CD4-positive, CD25-positive, alpha-beta regulatory T cell (primary cell): ENCODE data around the gene NVL. TPM values are rescaled to one million over a fixed set of nuclear protein-coding genes. Genes with fewer than 3 reads are reported as not detected.

Experiments
- ATAC-seq, 2 donors: fragments of 150-1000 bp; cut with Tn5 transposase; one replicate each; pipeline ENCODE4 v1.10.0; 2021; ENCODE audit warnings: low read depth in 2 of 2, moderate number of reproducible peaks in 2 of 2, moderate library complexity in 1 of 2
- DNase-seq, 3 donors: peaks; one replicate each; pipeline versions ENCODE4 v3.0.0 to v3.0.0-alpha.2; 2012 to 2022; ENCODE audit warnings: mixed read lengths in 1 of 3
- H3K27ac ChIP-seq: one replicate; pipeline ENCODE4 v1.7.0; 2013; ENCODE audit warnings: mild to moderate bottlenecking, low read length; ENCODE audit not compliant: insufficient read depth, poor library complexity, severe bottlenecking
- H3K27me3 ChIP-seq: one replicate; pipeline ENCODE4 v1.7.0; 2013; ENCODE audit warnings: low read length; ENCODE audit not compliant: control insufficient read depth, insufficient read depth
- H3K36me3 ChIP-seq: one replicate; pipeline ENCODE4 v1.7.0; 2013; ENCODE audit warnings: mild to moderate bottlenecking, low read length, moderate library complexity; ENCODE audit not compliant: control insufficient read depth, insufficient read depth
- H3K4me1 ChIP-seq: 2 replicates; pipeline ENCODE4 v1.7.0; 2013; ENCODE audit warnings: mild to moderate bottlenecking, low read length; ENCODE audit not compliant: insufficient read depth, control insufficient read depth, poor library complexity, severe bottlenecking
- H3K4me3 ChIP-seq: one replicate; pipeline ENCODE4 v1.7.0; 2013; ENCODE audit warnings: low read depth, mild to moderate bottlenecking, low read length, moderate library complexity
- H3K9me3 ChIP-seq, 2 experiments: 1 replicate in 1 of 2; 2 replicates in 1 of 2; pipeline ENCODE4 v1.7.0; 2013; ENCODE audit warnings: low read length in 2 of 2, mild to moderate bottlenecking in 1 of 2, moderate library complexity in 1 of 2; ENCODE audit not compliant: control insufficient read depth in 2 of 2
- H3K27ac Mint-ChIP-seq, 3 donors: one replicate each; pipeline ENCODE4 v1.8.0; 2020 to 2022; ENCODE audit warnings: mild to moderate bottlenecking in 3 of 3, mixed read lengths in 3 of 3, moderate library complexity in 2 of 3
- H3K27me3 Mint-ChIP-seq: one replicate; pipeline ENCODE4 v1.8.0; 2022; ENCODE audit warnings: mild to moderate bottlenecking, mixed read lengths
- H3K36me3 Mint-ChIP-seq: one replicate; pipeline ENCODE4 v1.8.0; 2020; ENCODE audit warnings: mixed read lengths
- H3K4me1 Mint-ChIP-seq, 4 donors: one replicate each; pipeline ENCODE4 v1.8.0; 2020 to 2022; ENCODE audit warnings: mixed read lengths in 4 of 4, mild to moderate bottlenecking in 1 of 4
- H3K4me3 Mint-ChIP-seq, 4 donors: one replicate each; pipeline ENCODE4 v1.8.0; 2020 to 2022; ENCODE audit warnings: mild to moderate bottlenecking in 4 of 4, mixed read lengths in 4 of 4, moderate library complexity in 3 of 4
- H3K9me3 Mint-ChIP-seq, 7 donors: one replicate each; pipeline ENCODE4 v1.8.0; 2020 to 2022; ENCODE audit warnings: mixed read lengths in 7 of 7, mild to moderate bottlenecking in 3 of 7, moderate library complexity in 2 of 7
- polyA plus RNA-seq, 4 donors: library from polyadenylated mRNA; unstranded; fragments of 300-500 nt; fragmentation: Illumina TruSeq; gene quantifications; one replicate each; pipeline ENCODE4 v1.2.3, GENCODE V29; 2021
- total RNA-seq: library from RNA; stranded (reverse); gene quantifications from one replicate; pipeline ENCODE4 v1.2.3, GENCODE V29; 2022

Gene NVL
- total and polyA plus RNA-seq, 5 donors from 2014 or later = 9.0 to 40.2 (median 15.9) TPM

GRCh38 chr1:224259986-224260385 lies 70.0 kb downstream of the NVL start:
- no peak overlapping the region for H3K27ac ChIP-seq
- peaks cover 7% of the 10 kb centered on the region for H3K36me3 ChIP-seq
- Mint-ChIP-seq H3K4me1 (peaks cover 11 to 20% (median 16%) of the 10 kb centered on the region in 4 donors), H3K27me3 (no peaks in the 10 kb centered on the region), H3K36me3 (peaks cover 16% of the 10 kb centered on the region), H3K27ac (no peak overlapping the region), H3K4me3 (no peak overlapping the region), H3K9me3 (no peaks in the 10 kb centered on the region)
- no peaks in the 10 kb centered on the region for H3K27me3 ChIP-seq
- peaks cover 3% of the 10 kb centered on the region for H3K4me1 ChIP-seq
- DNase-seq (no peak), ATAC-seq (no peak)
- no peak overlapping the region for H3K4me3 ChIP-seq
- no peaks in the 10 kb centered on the region for H3K9me3 ChIP-seq

- H3K27me3 ChIP-seq = no peaks in the 10 kb centered on the region
- DNase-seq (no peak), ATAC-seq (no peak)
- Mint-ChIP-seq H3K4me1 (peaks cover 11 to 20% (median 15%) of the 10 kb centered on the region in 4 donors), H3K4me3 (no peak overlapping the region), H3K27me3 (no peaks in the 10 kb centered on the region), H3K36me3 (peaks cover 13% of the 10 kb centered on the region), H3K27ac (no peak overlapping the region), H3K9me3 (no peaks in the 10 kb centered on the region)
- H3K4me3 ChIP-seq = no peak overlapping the region
- H3K27ac ChIP-seq = no peak overlapping the region
- no peaks in the 10 kb centered on the region for H3K9me3 ChIP-seq
- peaks cover 4% of the 10 kb centered on the region for H3K36me3 ChIP-seq
- H3K4me1 ChIP-seq = peaks cover 3% of the 10 kb centered on the region
These were observed 71.6 kb downstream of the NVL start for GRCh38 chr1:224258351-224258750.

GRCh38 chr1:224256640-224257039 lies 73.3 kb downstream of the NVL start:
- peaks cover 4% of the 10 kb centered on the region for H3K36me3 ChIP-seq
- H3K27ac Mint-ChIP-seq = peak overlapping the region in 1 of 3 donors; percentile 36
- no peaks in the 10 kb centered on the region for H3K4me1 ChIP-seq

GRCh38 chr1:224253721-224254120 lies 76.3 kb downstream of the NVL start:
- peaks cover 23% of the 10 kb centered on the region for H3K36me3 Mint-ChIP-seq
- ATAC-seq (no peak), DNase-seq (no peak)
- no peak overlapping the region for H3K27ac ChIP-seq
- H3K36me3 ChIP-seq = peaks cover 12% of the 10 kb centered on the region
- no peak overlapping the region for H3K27ac Mint-ChIP-seq
- no peaks in the 10 kb centered on the region for H3K27me3 ChIP-seq
- no peaks in the 10 kb centered on the region for H3K27me3 Mint-ChIP-seq
- H3K4me3 ChIP-seq = no peak overlapping the region
- H3K4me3 Mint-ChIP-seq = no peak overlapping the region
- peaks cover 0 to 15% (median 2%) of the 10 kb centered on the region in 4 donors for H3K4me1 Mint-ChIP-seq
- H3K9me3 ChIP-seq = no peaks in the 10 kb centered on the region
- H3K9me3 Mint-ChIP-seq = no peaks in the 10 kb centered on the region
- H3K4me1 ChIP-seq = no peaks in the 10 kb centered on the region

More at GRCh38 chr1:224256640-224257039, 73.3 kb downstream of the NVL start:
- ATAC-seq (no peak), DNase-seq (no peak)
- Mint-ChIP-seq H3K9me3 (no peaks in the 10 kb centered on the region), H3K4me3 (no peak overlapping the region), H3K36me3 (peaks cover 15% of the 10 kb centered on the region), H3K27me3 (no peaks in the 10 kb centered on the region), H3K4me1 (peaks cover 0 to 20% (median 6%) of the 10 kb centered on the region in 4 donors)
- Histone ChIP-seq H3K27ac (no peak overlapping the region), H3K9me3 (no peaks in the 10 kb centered on the region), H3K27me3 (no peaks in the 10 kb centered on the region), H3K4me3 (no peak overlapping the region)

- Mint-ChIP-seq H3K4me1 (peaks cover 5 to 15% (median 8%) of the 10 kb centered on the region in 4 donors), H3K9me3 (no peaks in the 10 kb centered on the region)
These were observed 77.5 kb downstream of the NVL start for GRCh38 chr1:224252479-224252878.

GRCh38 chr1:224251741-224252146 lies 78.2 kb downstream of the NVL start:
- H3K9me3 Mint-ChIP-seq = no peaks in the 10 kb centered on the region
- no peak for DNase-seq
- Histone ChIP-seq H3K27me3 (no peaks in the 10 kb centered on the region), H3K9me3 (no peaks in the 10 kb centered on the region), H3K4me1 (no peaks in the 10 kb centered on the region), H3K27ac (no peak overlapping the region), H3K36me3 (peaks cover 12% of the 10 kb centered on the region), H3K4me3 (no peak overlapping the region)
- peaks cover 5 to 15% (median 8%) of the 10 kb centered on the region in 4 donors for H3K4me1 Mint-ChIP-seq
- peaks cover 32% of the 10 kb centered on the region for H3K36me3 Mint-ChIP-seq
- peak overlapping the region in 2 of 3 donors; percentile 9 to 12 for H3K27ac Mint-ChIP-seq
- H3K27me3 Mint-ChIP-seq = no peaks in the 10 kb centered on the region
- no peak for ATAC-seq
- no peak overlapping the region for H3K4me3 Mint-ChIP-seq

More at GRCh38 chr1:224252479-224252878, 77.5 kb downstream of the NVL start:
- Mint-ChIP-seq H3K36me3 (peaks cover 34% of the 10 kb centered on the region), H3K27ac (no peak overlapping the region), H3K27me3 (no peaks in the 10 kb centered on the region), H3K4me3 (no peak overlapping the region)
- Histone ChIP-seq H3K27ac (no peak overlapping the region), H3K36me3 (peaks cover 12% of the 10 kb centered on the region), H3K9me3 (no peaks in the 10 kb centered on the region), H3K27me3 (no peaks in the 10 kb centered on the region), H3K4me3 (no peak overlapping the region), H3K4me1 (no peaks in the 10 kb centered on the region)
- DNase-seq = no peak
- ATAC-seq = no peak

GRCh38 chr1:224245188-224245587 lies 84.8 kb downstream of the NVL start:
- Mint-ChIP-seq H3K27me3 (no peaks in the 10 kb centered on the region), H3K4me3 (peak overlapping the region; percentile 10 to 77 (median 76)), H3K27ac (peak overlapping the region; percentile 82 to 98 (median 92)), H3K4me1 (peaks cover 15 to 28% (median 20%) of the 10 kb centered on the region in 4 donors), H3K36me3 (peaks cover 26% of the 10 kb centered on the region), H3K9me3 (no peaks in the 10 kb centered on the region)
- DNase-seq (peak in 2 of 3 donors; percentile 47 to 85), ATAC-seq (peak; percentile 94)
- H3K4me3 ChIP-seq = peak overlapping the region; percentile 61
- no peaks in the 10 kb centered on the region for H3K9me3 ChIP-seq
- H3K36me3 ChIP-seq = peaks cover 8% of the 10 kb centered on the region
- peak overlapping the region; percentile 70 for H3K27ac ChIP-seq
- H3K27me3 ChIP-seq = no peaks in the 10 kb centered on the region
- H3K4me1 ChIP-seq = peaks cover 16% of the 10 kb centered on the region

- Histone ChIP-seq H3K4me1 (no peaks in the 10 kb centered on the region), H3K27ac (no peak overlapping the region), H3K4me3 (no peak overlapping the region), H3K9me3 (no peaks in the 10 kb centered on the region), H3K36me3 (peaks cover 28% of the 10 kb centered on the region), H3K27me3 (no peaks in the 10 kb centered on the region)
- DNase-seq = no peak
- Mint-ChIP-seq H3K9me3 (no peaks in the 10 kb centered on the region), H3K4me1 (peaks cover 0 to 5% (median under 1%) of the 10 kb centered on the region in 4 donors), H3K27me3 (no peaks in the 10 kb centered on the region), H3K27ac (peak overlapping the region in 2 of 3 donors; percentile 2 to 43), H3K4me3 (no peak overlapping the region), H3K36me3 (peaks cover 17% of the 10 kb centered on the region)
- ATAC-seq = no peak
These were observed 91.2 kb downstream of the NVL start for GRCh38 chr1:224238756-224239155.
